IPS-11a (cell line): ENCODE results near the gene NXN.
"Not testable (repeated sequence)": the region's sequence is repeated elsewhere in the genome, so short reads cannot be mapped to it uniquely, and the experiment has no call there.

ENCODE experiments used
- H3K4me3 ChIP-seq: one replicate; pipeline ENCODE4 v1.5.1; 2013; ENCODE audit warnings: low read depth, low read length, control low read depth

Gene NXN

DNA sequence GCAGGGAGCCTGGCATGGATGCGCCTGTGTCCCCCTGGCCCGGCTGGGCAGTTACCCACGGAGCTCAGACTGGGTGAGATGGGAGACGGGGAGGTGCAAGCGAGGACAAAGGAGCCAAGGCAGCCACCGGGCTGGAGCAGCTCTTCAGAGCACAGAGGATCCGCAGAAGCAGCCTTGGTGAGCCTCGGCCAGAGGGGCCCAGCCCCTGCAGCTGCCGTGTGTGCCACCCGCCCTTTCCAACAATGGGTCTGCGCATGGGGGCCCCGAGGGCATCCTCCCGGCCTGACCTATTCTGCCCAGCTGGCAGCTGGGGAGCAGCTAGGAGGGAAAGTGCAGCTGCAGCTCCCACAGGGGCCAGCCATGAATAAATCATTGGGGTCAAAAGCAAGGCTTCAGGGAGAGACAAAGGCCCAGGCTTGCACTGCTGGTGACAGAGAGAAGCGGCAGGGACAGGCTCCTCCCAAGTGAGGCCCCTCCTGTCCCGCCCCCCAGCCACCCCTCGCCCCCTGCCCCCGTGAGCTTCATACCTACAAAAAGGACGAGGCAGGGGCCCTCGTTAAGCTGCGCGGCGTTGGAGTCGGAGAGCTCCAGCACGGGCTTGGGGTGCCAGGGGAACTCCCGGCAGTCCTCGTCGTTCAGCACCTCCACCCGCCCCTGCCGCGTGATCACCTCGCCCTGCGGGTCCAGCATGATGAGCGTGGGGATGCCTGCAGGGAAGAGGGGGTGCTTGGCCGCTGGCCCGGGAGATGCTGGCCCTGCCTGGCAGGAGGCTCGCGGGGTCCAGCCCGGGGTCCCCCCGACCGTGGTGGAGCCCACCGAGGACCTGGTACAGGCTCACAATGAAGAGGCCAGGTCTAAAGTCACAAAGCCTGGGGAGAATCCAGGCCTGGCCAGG is 174.8 kb downstream of the NXN start:
- H3K4me3 ChIP-seq, result no peak overlapping the region

GRCh38 chr17:802901-803881 is 176.4 kb downstream of the NXN start:
- H3K4me3 ChIP-seq, result no peak overlapping the region

DNA sequence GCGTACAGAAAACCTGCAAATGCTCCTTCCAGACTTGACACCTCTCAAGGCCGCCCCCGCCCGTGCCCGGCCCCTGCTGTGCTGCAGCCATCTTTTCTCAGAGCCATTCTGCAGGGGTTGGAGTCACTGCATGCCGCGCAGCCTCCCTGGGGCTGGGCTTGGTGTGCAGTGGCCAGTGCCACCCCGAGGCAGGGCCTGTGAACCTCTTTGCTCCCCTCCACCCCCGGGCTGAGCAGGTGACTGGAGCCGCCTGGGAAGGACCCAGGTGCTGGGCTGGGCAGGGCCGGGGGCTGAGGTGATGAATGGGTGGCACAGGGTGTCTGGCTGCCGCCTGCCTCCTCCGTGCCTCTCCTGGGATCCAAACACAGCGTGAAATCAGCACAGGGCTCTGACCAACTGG is 177.1 kb downstream of the NXN start:
- H3K4me3 ChIP-seq, result no peak overlapping the region

DNA sequence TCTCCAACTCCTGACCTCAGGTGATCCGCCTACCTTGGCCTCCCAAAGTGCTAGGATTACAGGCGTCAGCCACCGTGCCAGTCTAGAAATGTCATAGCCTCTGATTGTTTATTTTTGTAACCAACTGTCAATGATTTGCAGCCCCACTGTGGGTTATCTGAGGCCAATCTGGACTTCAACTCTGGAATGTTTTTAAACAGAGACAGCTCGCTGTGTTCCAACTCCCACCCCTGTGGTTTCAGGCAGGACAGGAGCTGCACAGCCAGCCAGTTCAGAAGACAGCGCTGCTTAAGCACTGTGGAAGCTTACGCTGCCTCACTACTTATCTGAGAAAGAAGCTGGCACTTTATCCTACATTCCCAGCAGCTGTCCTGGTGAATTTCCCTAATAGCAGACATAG is 177.9 kb downstream of the NXN start:
- H3K4me3 ChIP-seq, result no peak overlapping the region

DNA sequence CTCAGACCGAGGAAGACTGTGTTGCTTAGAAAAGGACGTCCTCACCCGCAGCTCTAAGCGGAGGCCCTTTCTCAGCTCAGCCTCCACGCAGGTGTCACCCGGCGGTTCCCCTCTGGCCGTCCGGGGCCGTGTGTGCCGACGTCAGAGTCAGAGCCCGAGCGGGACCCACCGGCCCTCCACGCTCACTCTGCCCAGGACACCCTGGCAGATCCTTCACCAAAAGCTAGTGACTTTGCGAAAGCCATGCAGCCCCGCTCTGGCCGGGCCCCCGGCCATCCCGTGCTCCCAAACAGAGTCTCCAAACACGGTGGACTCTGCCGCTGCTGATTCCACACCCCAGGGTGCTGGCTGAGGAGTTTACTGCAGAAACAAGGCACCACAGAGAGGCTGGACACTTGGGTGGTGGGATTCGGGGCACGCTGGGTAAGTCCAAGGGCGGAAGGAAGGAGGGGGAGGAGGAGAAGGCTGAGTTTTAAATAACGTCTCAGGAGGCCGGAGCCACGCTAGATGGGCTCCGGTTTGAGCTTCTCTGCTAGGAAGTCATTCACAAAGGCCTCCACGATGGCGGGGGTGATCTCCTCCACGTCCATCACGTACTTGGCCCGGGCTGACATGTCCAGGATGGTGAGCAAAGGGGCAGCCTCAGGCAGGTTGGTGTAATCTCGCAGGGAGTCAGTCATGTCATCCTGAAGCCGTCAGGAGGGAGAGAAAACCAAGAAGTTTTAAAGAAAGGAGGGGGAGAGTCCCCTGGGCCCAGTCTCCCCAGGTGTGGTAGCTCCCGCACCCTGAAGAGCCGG is 178.9 kb downstream of the NXN start:
- H3K4me3 ChIP-seq, result no peak overlapping the region

DNA sequence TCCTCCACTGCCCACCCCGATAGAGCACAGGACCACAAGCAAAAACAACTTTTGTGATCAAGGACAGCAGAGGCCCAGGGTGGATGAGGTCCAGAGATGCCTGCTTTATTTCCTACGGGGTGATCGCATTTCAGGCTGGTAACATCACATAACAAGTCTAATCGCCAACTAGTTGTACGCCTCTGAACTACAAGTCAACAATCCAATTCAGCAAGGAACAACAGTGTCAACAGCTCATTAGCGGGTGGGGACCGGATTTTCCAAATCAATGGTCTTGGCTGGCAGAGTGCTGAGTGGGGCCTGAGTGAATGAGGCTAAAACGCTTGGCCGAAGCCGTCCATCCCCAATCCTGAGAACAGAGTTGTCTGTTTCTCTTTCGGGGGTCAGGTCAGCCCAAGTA is 180.3 kb downstream of the NXN start:
- H3K4me3 ChIP-seq, result no peak overlapping the region

GRCh38 chr17:798246-798645 is 181.3 kb downstream of the NXN start:
- H3K4me3 ChIP-seq, result no peak overlapping the region

GRCh38 chr17:797236-797840 is 182.2 kb downstream of the NXN start:
- H3K4me3 ChIP-seq, result no peak overlapping the region

DNA sequence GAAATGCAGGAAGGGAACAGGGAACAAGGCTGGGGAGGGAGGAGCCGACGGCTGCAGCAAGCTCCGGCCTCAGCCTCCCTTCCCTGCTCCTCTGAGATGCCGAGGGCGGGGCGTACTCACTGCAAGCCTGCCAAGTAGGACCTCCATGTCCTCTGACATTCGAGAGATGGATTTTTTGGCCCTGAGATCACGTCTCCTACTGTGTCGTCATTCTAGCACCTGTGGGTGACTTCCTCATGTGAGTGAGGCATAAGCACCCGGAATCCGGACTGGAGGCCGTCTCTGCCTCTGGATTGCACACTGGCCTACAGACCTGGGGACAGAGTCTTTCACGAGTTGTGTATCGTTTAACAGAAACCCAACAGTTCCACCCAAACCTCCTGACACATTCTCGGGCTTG is 183.0 kb downstream of the NXN start:
- no peak overlapping the region for H3K4me3 ChIP-seq

GRCh38 chr17:795721-796120 is 183.9 kb downstream of the NXN start:
- no peak overlapping the region for H3K4me3 ChIP-seq

DNA sequence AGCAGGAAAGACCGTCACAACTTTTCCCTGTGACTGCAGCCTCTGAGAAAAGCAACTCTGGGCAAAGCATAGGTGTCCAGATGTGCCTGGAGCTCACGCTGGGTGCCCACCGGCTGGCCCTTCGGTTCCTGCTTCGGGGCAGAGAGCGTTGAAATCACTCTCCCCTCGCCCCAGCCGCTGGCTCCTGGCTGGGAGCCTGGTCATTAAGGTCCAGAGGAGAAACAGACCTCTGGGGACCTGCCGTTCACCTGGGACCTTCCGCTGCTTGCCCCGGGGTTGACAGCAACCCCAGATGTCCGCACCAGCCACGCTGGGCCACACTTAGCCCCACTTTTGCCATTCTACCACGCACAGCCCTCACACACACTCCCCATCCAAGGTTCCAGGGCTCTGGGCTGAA is 184.3 kb downstream of the NXN start:
- H3K4me3 ChIP-seq, result no peak overlapping the region

DNA sequence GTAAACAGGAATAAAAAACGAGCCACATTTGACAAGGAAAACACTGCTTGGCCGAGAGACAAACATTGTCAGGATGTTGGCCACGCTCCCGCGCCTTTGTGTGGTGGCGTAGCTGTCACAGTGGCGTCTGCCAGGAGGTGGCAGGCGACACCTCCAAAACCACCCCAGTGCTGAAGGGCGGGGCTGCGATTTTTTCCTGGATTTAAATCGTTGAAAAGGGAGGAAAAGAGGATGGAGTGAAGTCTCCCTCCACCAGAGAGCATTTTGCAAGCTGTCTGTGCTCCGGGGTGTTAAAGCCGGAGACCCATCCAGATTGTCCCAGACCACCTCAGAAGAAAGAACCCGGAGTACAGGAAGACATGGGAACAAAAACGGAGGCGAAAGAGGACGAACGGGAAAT is 184.7 kb downstream of the NXN start:
- H3K4me3 ChIP-seq, result no peak overlapping the region

GRCh38 chr17:792277-792676 is 187.3 kb downstream of the NXN start:
- H3K4me3 ChIP-seq, result no peak overlapping the region

DNA sequence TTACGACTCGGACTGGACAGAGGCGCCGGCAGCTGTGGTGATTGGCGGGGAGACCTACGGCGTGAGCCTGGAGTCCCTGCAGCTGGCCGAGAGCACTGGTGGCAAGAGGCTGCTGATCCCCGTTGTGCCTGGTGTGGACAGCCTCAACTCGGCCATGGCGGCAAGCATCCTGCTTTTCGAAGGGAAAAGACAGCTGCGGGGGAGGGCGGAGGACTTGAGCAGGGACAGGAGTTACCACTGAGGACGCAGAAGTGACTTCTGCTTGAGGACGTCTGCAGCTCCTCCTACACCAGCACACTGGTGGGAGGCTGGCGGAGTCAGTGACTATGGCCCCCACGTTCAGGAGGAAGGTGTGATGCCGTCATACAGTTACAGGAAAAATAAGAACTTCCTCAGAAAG is 187.7 kb downstream of the NXN start:
- H3K4me3 ChIP-seq, result no peak overlapping the region

DNA sequence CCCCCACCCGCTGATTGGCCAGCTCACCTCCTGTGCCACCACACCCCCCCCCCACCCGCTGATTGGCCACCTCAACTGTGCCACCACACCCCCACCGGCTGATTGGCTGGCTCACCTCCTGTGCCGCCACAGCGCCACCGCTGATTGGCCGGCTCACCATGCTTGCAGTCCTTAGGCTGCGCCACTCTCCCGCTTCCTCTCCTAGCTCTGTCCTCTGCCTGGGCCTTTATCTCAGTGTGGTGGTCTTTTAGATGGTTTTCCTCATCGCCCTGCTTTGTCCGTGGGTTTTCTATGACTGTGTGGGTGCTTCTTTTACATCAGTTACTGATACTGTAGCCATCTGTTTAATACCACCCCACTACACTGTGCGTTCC is 188.7 kb downstream of the NXN start:
- not testable (repeated sequence) for H3K4me3 ChIP-seq

GRCh38 chr17:789931-790873 is 189.4 kb downstream of the NXN start:
- not testable (repeated sequence) for H3K4me3 ChIP-seq

GRCh38 chr17:789160-789840 is 190.3 kb downstream of the NXN start:
- H3K4me3 ChIP-seq, result no peak overlapping the region

GRCh38 chr17:788551-788950 is 191.0 kb downstream of the NXN start:
- no peak overlapping the region for H3K4me3 ChIP-seq

DNA sequence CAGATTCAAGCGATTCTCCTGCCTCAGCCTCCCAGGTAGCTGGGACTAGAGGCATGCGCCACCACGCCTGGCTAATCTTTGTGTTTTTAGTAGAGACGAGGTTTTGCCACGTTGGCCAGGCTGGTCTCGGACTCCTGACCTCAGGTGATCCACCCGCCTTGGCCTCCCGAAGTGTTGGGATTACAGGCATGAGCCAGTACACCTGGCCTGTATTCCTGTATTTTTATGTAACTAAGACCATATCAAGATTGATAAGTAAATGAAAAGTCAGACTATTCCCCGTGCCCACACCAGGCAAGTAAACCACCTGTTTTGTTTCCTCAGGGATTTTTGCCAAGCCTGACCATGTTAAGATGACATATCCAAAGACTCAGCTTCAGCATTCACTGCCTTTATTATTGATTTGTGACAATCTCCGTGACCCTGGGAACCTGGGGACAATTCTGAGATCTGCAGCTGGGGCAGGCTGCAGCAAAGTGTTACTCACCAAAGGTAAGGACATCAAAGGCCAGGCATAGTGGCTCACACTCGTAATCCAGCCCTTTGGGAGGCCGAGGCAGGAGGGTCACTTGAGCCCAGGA is 191.8 kb downstream of the NXN start:
- no peak overlapping the region for H3K4me3 ChIP-seq
